Neural cell (in vitro differentiated cells): ENCODE data around the gene SP3. TPM values are rescaled to one million over a fixed set of nuclear protein-coding genes. Genes with fewer than 3 reads are reported as not detected.

Experiments used
- H2AFZ ChIP-seq: fragments of 200-600, 300-800 bp; sonication (generic), shearing (Covaris generic); 2 replicates; pipeline ENCODE4 v1.6.0; 2014; ENCODE audit warnings: low read depth, mild to moderate bottlenecking, antibody characterized with exemption, low read length, moderate library complexity
- H3F3A ChIP-seq: fragments of 200-600 bp; shearing (Covaris generic); 2 replicates; pipeline ENCODE4 v1.6.1; 2016; ENCODE audit warnings: mild to moderate bottlenecking, moderate library complexity, mixed read lengths, antibody characterized with exemption, low read length; ENCODE audit not compliant: insufficient read depth, poor library complexity, severe bottlenecking
- H3K27ac ChIP-seq: fragments of 200-600, 300-800 bp; sonication (generic), shearing (Covaris generic); 2 replicates; pipeline ENCODE4 v1.5.1; 2014; ENCODE audit warnings: mild to moderate bottlenecking, low read length, moderate library complexity
- H3K27me3 ChIP-seq: fragments of 300-800, 200-600 bp; sonication (generic), shearing (Covaris generic); 2 replicates; pipeline ENCODE4 v1.6.0; 2014; ENCODE audit warnings: mild to moderate bottlenecking, low read depth, low read length, moderate library complexity; ENCODE audit not compliant: insufficient read depth
- H3K36me3 ChIP-seq: fragments of 300-800, 200-600 bp; sonication (generic), shearing (Covaris generic); 2 replicates; pipeline ENCODE4 v1.5.1; 2014; ENCODE audit warnings: mild to moderate bottlenecking, antibody characterized with exemption, low read length, moderate library complexity; ENCODE audit not compliant: insufficient read depth
- H3K4me2 ChIP-seq: fragments of 300-800, 200-600 bp; sonication (generic), shearing (Covaris generic); 2 replicates; pipeline ENCODE4 v1.6.0; 2014; ENCODE audit warnings: mild to moderate bottlenecking, low read length
- H3K4me3 ChIP-seq: fragments of 300-800, 200-600 bp; sonication (generic), shearing (Covaris generic); 2 replicates; pipeline ENCODE4 v1.5.1; 2014; ENCODE audit warnings: mild to moderate bottlenecking, low read length, moderate library complexity
- H3K79me2 ChIP-seq: fragments of 200-600 bp; shearing (Covaris generic); replicated peaks from 2 replicates; pipeline ENCODE4 v1.6.0; 2014; ENCODE audit warnings: mild to moderate bottlenecking, low read length, moderate library complexity; ENCODE audit not compliant: insufficient read depth
- H3K9ac ChIP-seq: fragments of 300-800, 200-600 bp; sonication (generic), shearing (Covaris generic); 2 replicates; pipeline ENCODE4 v1.6.1; 2016; ENCODE audit warnings: mild to moderate bottlenecking, low read length, mixed read lengths
- H3K9me2 ChIP-seq: fragments of 200-600 bp; shearing (Covaris generic); 2 replicates; pipeline ENCODE4 v1.6.1; 2016; ENCODE audit warnings: mild to moderate bottlenecking, low read length, mixed read lengths; ENCODE audit not compliant: insufficient read depth
- H3K9me3 ChIP-seq: fragments of 200-600, 300-800 bp; sonication (generic), shearing (Covaris generic); 2 replicates; pipeline ENCODE4 v1.6.1; 2016; ENCODE audit warnings: mild to moderate bottlenecking, mixed run types, low read length, moderate library complexity, mixed read lengths
- H4K20me1 ChIP-seq: fragments of 200-600 bp; shearing (Covaris generic); 2 replicates; pipeline ENCODE4 v1.6.1; 2016; ENCODE audit warnings: mild to moderate bottlenecking, mixed run types; ENCODE audit not compliant: insufficient read depth
- POLR2AphosphoS5 ChIP-seq: IDR thresholded peaks from 2 replicates; pipeline ENCODE4 v1.6.1; 2012
- RAD21 ChIP-seq: fragments of 450-650 bp; conservative IDR thresholded peaks from 2 replicates; pipeline ENCODE4 v1.6.1; 2014; ENCODE audit warnings: antibody characterized with exemption, mild to moderate bottlenecking, moderate library complexity
- SMC3 ChIP-seq: fragments of 450-650 bp; conservative IDR thresholded peaks from 2 replicates; pipeline ENCODE4 v1.6.1; 2014; ENCODE audit warnings: antibody characterized with exemption, mild to moderate bottlenecking, moderate library complexity; ENCODE audit not compliant: poor library complexity
- TAF1 ChIP-seq: IDR thresholded peaks from 2 replicates; pipeline ENCODE4 v1.6.1; 2012; ENCODE audit warnings: low read depth
- polyA plus RNA-seq: library from polyadenylated mRNA; depleted of rRNA; stranded (reverse); fragments of >200 nt; gene quantifications from 2 replicates; pipeline ENCODE4 v1.2.3, GENCODE V29; 2014

SP3 gene
- polyA plus RNA-seq, 1 donor from 2014 or later = 57.8 TPM

DNA sequence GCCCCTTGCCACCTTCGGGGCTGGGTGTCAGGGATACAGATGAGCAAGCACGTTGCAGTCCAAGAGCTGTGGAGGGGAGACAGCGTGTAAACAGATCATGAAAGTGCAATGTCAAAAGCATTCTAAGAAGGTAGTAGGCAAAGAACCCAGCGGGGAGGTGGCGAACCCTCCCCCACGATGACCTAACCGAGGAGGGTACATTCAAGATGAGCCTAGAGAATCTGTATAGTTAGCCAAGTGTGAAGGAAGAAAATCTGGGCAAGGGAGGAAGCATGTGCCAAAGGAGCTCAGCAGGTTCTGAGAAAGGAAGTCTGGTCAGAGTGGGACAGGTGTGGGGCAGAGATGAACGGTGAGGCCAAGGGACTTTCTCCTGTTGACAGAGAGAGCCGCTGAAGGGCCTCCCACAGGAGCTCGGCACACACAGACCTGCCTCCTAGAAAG is 106.9 kb downstream of the SP3 start:
- Histone ChIP-seq H2AFZ (no peak overlapping the region), H3K79me2 (no peaks in the 10 kb centered on the region), H3K9me2 (no peaks in the 10 kb centered on the region), H3K4me3 (no peak overlapping the region), H3K4me2 (no peak overlapping the region), H3K36me3 (no peaks in the 10 kb centered on the region), H3F3A (no peaks in the 10 kb centered on the region), H3K27ac (no peak overlapping the region), H3K9me3 (no peaks in the 10 kb centered on the region), H3K9ac (no peak overlapping the region), H3K27me3 (no peaks in the 10 kb centered on the region), H4K20me1 (no peaks in the 10 kb centered on the region)
- no peak for TF ChIP-seq TAF1
- no peak for TF ChIP-seq SMC3
- TF ChIP-seq RAD21 = no peak
- TF ChIP-seq POLR2AphosphoS5 = no peak
